Kidney (tissue), 14 donors: ENCODE results near the gene ALOX15. TPM values are rescaled to one million over a fixed set of nuclear protein-coding genes. Genes with fewer than 3 reads are reported as not detected.

Experiments used
- DNase-seq, 5 donors: peaks; one replicate each; pipeline ENCODE4 v3.0.0-alpha.2; 2013 to 2020
- FAIRE-seq: peaks from 2 replicates; lab custom pipeline; 2012; peaks lifted over from hg19 to GRCh38; lab: Jason Lieb, UNC
- H3K27ac ChIP-seq, 2 donors: one replicate each; pipeline ENCODE4 v1.7.0; 2013; ENCODE audit warnings: low read depth in 2 of 2, low read length in 2 of 2, inconsistent platforms in 1 of 2
- H3K27me3 ChIP-seq: one replicate; pipeline ENCODE4 v1.7.1; 2013; ENCODE audit warnings: low read length, inconsistent platforms; ENCODE audit not compliant: control insufficient read depth, insufficient read depth
- H3K36me3 ChIP-seq, 3 donors: one replicate each; pipeline versions ENCODE4 v1.7.0 to v1.7.1; 2013; ENCODE audit warnings: low read length in 3 of 3, control low read depth in 1 of 3, inconsistent platforms in 1 of 3; ENCODE audit not compliant: insufficient read depth in 3 of 3, control insufficient read depth in 2 of 3
- H3K4me1 ChIP-seq, 3 donors: one replicate each; pipeline versions ENCODE4 v1.7.0 to v1.7.1; 2013; ENCODE audit warnings: low read length in 3 of 3, inconsistent platforms in 1 of 3, low read depth in 1 of 3; ENCODE audit not compliant: control insufficient read depth in 2 of 3, insufficient read depth in 2 of 3
- H3K4me3 ChIP-seq, 3 donors: one replicate each; pipeline versions ENCODE4 v1.7.0 to v1.8.1; 2013; ENCODE audit warnings: low read length in 3 of 3, control low read depth in 1 of 3, inconsistent platforms in 1 of 3
- H3K9ac ChIP-seq, 3 donors: one replicate each; pipeline versions ENCODE4 v1.7.0 to v1.7.1; 2013; ENCODE audit warnings: low read length in 3 of 3, control low read depth in 1 of 3, inconsistent platforms in 1 of 3
- H3K9me3 ChIP-seq, 3 donors: one replicate each; pipeline versions ENCODE4 v1.7.0 to v1.7.1; 2013; ENCODE audit warnings: low read length in 3 of 3, control low read depth in 1 of 3, inconsistent platforms in 1 of 3; ENCODE audit not compliant: control insufficient read depth in 2 of 3, insufficient read depth in 1 of 3
- intact Hi-C: fragments of 100-400 bp; cut with DNase I; formaldehyde crosslinking; loops from one replicate; pipeline ENCODE4 v1.11.1; 2022
- polyA plus RNA-seq: library from polyadenylated mRNA; stranded (reverse); fragments of 350-450 nt; fragmentation: Illumina TruSeq; extraction: RNeasy Lipid Tissue Mini Kit (QIAGEN cat#74804); gene quantifications from one replicate; pipeline ENCODE4 v1.2.3, GENCODE V29; 2014; ENCODE audit warnings: low read depth, low replicate concordance; ENCODE audit not compliant: insufficient read depth
- total RNA-seq: library from RNA; stranded (reverse); fragmentation: NEBNext Ultra II Directional; extraction: Animal tissue kit (Norgen Biotek cat#: 25700); gene quantifications from one replicate; pipeline ENCODE4 v1.2.1, GENCODE V29; 2021
- TF ChIP-seq, protein P1 (sequence below): IDR thresholded peaks from 3 replicates; pipeline ENCODE4 v1.5.1; 2012; ENCODE audit warnings: mild to moderate bottlenecking, moderate library complexity, borderline replicate concordance; ENCODE audit not compliant: insufficient read depth; ENCODE audit errors: extremely low read depth
- donor health status: control.
- donor health status: control.
- donor health status: control.
- donor health status: control.
- donor health status: control.
- donor health status: DM: yes; HTN: yes; CAD: no.
- donor health status: Normal renal cell carcinoma (clear cell type).

Gene ALOX15
- total and polyA plus RNA-seq, 2 donors from 2014 or later, result not detected

DNA sequence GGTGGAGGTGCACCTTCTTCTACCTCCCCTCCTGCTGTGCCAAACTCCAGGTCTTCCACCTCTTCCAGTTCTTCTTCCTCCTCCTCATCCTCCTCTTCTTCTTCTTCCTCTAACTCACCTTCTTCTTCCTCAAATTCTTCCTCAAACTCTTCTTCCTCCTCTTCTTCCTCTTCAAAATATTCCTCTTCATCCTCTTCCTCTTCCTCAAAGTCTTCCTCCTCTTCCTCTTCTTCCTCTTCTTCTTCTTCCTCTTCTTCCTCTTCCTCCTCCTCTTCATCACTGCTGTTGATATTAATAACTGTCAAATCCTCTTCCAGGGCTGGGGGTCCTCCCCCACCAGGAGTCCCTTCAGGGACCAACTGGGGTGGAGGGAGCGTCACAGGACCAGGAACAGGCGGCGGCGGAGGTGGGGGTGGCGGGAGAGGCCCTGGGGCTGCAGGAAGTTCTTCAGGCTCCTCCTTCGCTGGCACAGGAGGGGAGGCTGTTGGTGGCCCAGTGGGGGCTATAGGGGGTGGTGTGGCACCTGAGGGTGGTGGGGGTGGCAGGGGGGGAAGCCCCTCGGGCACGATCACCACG, 30.7 kb upstream of the ALOX15 start:
- TF ChIP-seq, protein P1, sequence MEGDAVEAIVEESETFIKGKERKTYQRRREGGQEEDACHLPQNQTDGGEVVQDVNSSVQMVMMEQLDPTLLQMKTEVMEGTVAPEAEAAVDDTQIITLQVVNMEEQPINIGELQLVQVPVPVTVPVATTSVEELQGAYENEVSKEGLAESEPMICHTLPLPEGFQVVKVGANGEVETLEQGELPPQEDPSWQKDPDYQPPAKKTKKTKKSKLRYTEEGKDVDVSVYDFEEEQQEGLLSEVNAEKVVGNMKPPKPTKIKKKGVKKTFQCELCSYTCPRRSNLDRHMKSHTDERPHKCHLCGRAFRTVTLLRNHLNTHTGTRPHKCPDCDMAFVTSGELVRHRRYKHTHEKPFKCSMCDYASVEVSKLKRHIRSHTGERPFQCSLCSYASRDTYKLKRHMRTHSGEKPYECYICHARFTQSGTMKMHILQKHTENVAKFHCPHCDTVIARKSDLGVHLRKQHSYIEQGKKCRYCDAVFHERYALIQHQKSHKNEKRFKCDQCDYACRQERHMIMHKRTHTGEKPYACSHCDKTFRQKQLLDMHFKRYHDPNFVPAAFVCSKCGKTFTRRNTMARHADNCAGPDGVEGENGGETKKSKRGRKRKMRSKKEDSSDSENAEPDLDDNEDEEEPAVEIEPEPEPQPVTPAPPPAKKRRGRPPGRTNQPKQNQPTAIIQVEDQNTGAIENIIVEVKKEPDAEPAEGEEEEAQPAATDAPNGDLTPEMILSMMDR, result no peak
- no peak overlapping the region for H3K4me3 ChIP-seq
- no peak overlapping the region for H3K27ac ChIP-seq
- no peaks in the 10 kb centered on the region for H3K4me1 ChIP-seq
- DNase-seq (no peak), FAIRE-seq (no peak)
- intact Hi-C loops, result no loop called here
- H3K36me3 ChIP-seq, result peaks cover 0 to 38% (median 22%) of the 10 kb centered on the region in 3 donors
- no peaks in the 10 kb centered on the region for H3K27me3 ChIP-seq
- no peak overlapping the region for H3K9ac ChIP-seq
- no peaks in the 10 kb centered on the region for H3K9me3 ChIP-seq

DNA sequence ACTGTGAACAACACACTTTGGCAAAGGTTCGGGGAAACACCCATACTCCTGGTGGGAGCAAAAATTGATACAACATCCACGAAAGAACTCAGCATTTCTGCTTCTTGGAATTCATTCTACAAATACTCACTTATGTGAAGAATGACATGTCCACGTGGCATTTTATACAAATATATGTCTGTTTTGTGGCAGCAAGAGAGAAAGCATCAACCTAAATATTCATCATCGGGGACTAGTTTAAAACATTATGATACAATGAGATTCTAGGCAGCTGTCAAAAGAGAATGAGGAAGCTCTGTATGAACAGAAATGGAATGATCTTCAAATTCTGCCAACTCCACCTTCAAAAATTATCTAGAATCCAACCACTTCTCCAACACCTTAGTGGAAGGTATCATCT, 25.7 kb upstream of the ALOX15 start:
- Histone ChIP-seq H3K27me3 (no peaks in the 10 kb centered on the region), H3K4me1 (no peaks in the 10 kb centered on the region), H3K27ac (no peak overlapping the region), H3K36me3 (peaks cover 0 to 13% (median 0%) of the 10 kb centered on the region in 3 donors), H3K9me3 (no peaks in the 10 kb centered on the region), H3K4me3 (no peak overlapping the region), H3K9ac (no peak overlapping the region)
- TF ChIP-seq, protein P1, result no peak
- intact Hi-C loops, result no loop called here
- DNase-seq (no peak), FAIRE-seq (no peak)

DNA sequence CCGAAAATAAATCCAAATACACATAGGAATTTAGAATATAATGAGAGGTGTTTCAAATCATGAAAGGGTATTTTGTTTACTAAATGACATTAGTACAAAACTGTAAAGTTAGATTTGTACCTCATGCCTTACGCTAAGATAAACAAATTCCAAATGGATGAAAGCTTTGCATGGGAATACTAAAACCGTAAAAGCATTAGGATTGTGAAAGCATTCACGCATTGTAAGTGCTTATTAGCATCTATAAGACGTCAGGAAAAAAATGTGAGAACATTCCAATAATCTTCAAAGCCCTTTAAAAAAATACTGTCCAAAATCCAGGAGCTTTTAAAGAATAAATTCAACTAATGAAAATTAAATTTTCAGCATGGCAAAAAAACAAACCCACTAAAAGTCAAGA, 24.8 kb upstream of the ALOX15 start:
- Histone ChIP-seq H3K4me3 (no peak overlapping the region), H3K27me3 (no peaks in the 10 kb centered on the region), H3K36me3 (peaks cover 0 to 6% (median 0%) of the 10 kb centered on the region in 3 donors), H3K4me1 (no peaks in the 10 kb centered on the region), H3K9ac (no peak overlapping the region), H3K9me3 (no peaks in the 10 kb centered on the region), H3K27ac (no peak overlapping the region)
- TF ChIP-seq, protein P1, result no peak
- FAIRE-seq (no peak), DNase-seq (no peak)
- intact Hi-C loops, result no loop called here

DNA sequence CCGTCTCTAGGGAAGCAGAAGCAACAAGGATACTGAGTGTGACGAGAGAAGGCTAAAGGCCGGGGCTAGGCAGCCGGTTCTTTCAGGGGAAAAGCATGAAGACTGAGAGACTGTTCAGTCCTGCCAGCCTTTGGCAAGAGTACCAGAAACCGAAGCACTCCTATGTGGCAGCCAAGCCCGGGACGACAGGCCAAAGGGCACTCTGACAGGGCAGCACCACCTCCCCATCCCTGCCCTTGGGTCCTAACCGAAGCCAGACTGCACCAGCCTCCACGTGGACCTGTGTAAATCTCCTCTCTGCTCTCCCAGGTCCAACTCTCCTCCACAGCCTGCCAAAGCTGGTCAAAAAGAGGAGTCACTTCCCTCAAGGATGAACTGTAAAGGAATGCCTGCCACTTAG, 23.5 kb upstream of the ALOX15 start:
- intact Hi-C loops, result no loop called here
- Histone ChIP-seq H3K9me3 (no peaks in the 10 kb centered on the region), H3K4me1 (no peaks in the 10 kb centered on the region), H3K27me3 (no peaks in the 10 kb centered on the region), H3K36me3 (no peaks in the 10 kb centered on the region), H3K4me3 (no peak overlapping the region), H3K27ac (no peak overlapping the region), H3K9ac (no peak overlapping the region)
- FAIRE-seq (no peak), DNase-seq (no peak)
- TF ChIP-seq, protein P1, result no peak
